NB4 (cell line): Measurements from ENCODE around the gene TBX4.
"Not testable (repeated sequence)": the region's sequence is repeated elsewhere in the genome, so short reads cannot be mapped to it uniquely, and the experiment has no call there.

Source experiments
- DNase-seq: peaks from one replicate; pipeline ENCODE4 v3.0.0; 2010; ENCODE audit warnings: low read depth
- H3K4me3 ChIP-seq: one replicate; pipeline ENCODE4 v1.5.1; 2011; ENCODE audit warnings: mild to moderate bottlenecking, low read depth, low read length, moderate library complexity
- MYC ChIP-seq: IDR thresholded peaks from 2 replicates; pipeline ENCODE4 v1.6.1; 2011; ENCODE audit warnings: low read depth, low read length
- POLR2A ChIP-seq: IDR thresholded peaks from 2 replicates; pipeline ENCODE4 v1.6.1; 2011; ENCODE audit warnings: mild to moderate bottlenecking; ENCODE audit not compliant: insufficient read length; ENCODE audit errors: extremely low read depth
- TF ChIP-seq, protein P1 (sequence below): IDR thresholded peaks from 2 replicates; pipeline ENCODE4 v1.6.1; 2011; ENCODE audit warnings: low read depth, low read length
- TF ChIP-seq, protein P2 (sequence below): IDR thresholded peaks from one replicate; pipeline ENCODE4 v1.5.1; 2012; ENCODE audit warnings: low read depth, low read length

The TBX4 gene

DNA sequence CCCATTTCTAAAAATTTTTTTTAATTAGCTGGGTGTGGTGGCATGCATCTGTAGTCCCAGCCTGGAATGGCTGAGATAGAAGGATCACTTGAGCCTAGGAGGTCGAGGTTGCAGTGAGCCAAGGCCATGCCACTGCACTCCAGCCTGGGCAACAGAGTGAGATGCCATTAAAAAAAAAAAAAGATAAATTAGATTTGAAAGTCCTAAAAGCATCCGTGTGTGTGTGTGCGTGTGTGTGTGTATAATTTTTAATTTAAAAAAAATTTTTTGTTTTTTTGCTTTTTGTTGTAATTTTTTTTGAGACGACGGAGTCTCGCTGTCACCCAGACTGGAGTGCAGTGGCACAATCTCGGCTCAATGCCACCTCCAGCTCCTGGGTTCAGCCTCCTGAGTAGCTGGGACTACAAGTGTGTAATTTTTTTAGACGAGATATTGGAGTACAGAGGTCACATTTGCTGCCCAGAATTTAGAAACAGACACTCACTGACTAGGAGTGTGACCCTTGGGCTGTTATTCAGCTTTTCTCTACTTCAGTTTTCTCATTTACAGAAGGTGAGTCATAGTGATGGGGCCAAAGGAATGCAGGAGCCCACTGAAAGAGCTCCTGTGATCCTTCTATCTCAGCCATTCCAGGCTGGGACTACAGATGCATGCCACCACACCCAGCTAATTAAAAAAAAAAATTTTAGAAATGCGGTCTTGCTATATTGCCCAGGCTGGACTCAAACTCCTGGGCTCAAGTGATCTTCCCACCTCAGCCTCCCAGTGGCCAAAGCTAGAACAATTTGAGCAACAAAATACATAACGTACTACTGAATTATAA is 25.5 kb upstream of the TBX4 start:
- TF ChIP-seq POLR2A (no peak), MYC (no peak)
- TF ChIP-seq, protein P1, sequence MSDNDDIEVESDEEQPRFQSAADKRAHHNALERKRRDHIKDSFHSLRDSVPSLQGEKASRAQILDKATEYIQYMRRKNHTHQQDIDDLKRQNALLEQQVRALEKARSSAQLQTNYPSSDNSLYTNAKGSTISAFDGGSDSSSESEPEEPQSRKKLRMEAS = no peak
- TF ChIP-seq, protein P2, sequence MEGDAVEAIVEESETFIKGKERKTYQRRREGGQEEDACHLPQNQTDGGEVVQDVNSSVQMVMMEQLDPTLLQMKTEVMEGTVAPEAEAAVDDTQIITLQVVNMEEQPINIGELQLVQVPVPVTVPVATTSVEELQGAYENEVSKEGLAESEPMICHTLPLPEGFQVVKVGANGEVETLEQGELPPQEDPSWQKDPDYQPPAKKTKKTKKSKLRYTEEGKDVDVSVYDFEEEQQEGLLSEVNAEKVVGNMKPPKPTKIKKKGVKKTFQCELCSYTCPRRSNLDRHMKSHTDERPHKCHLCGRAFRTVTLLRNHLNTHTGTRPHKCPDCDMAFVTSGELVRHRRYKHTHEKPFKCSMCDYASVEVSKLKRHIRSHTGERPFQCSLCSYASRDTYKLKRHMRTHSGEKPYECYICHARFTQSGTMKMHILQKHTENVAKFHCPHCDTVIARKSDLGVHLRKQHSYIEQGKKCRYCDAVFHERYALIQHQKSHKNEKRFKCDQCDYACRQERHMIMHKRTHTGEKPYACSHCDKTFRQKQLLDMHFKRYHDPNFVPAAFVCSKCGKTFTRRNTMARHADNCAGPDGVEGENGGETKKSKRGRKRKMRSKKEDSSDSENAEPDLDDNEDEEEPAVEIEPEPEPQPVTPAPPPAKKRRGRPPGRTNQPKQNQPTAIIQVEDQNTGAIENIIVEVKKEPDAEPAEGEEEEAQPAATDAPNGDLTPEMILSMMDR = no peak
- DNase-seq = no peak
- H3K4me3 ChIP-seq = no peak overlapping the region

DNA sequence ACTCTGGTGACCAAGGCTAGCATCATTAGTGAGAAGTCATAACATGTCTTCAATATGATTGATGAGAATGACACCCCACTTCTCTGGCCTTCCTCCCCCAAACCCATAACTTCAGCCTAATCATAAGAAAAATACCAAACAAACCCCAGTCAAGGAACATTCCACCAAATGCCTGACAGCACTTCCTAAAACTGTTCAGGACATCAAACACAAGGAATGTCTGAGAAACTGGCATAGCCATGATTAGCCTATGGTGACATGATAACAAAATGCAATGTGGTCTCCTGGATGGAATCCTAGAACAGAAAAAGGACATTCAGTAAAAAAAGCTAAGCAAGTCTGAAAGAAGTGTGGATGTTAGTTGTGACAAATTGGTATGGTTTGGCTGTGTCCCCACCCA is 24.7 kb upstream of the TBX4 start:
- no peak for DNase-seq
- H3K4me3 ChIP-seq = no peak overlapping the region
- TF ChIP-seq, protein P2 = no peak
- TF ChIP-seq POLR2A (no peak), MYC (no peak)
- TF ChIP-seq, protein P1 = no peak

DNA sequence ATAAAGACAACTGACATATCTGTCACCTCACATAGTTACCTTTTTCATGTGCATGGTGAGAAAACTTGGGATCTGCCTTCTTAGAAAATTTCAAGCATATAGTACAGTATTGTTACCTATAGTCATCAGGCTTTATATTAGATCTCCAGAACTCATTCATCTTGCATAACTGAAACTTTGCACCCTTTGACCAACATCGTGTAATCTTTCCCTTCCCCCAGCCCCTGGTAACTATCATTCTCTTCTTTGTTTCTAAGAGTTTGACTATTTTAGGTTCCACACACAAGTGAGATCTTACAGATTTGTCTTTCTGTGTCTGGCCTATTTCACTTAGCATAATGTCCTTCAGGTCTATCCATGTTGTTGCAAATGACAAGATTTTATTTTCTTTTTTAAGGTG is 22.9 kb upstream of the TBX4 start:
- H3K4me3 ChIP-seq = no peak overlapping the region
- no peak for TF ChIP-seq MYC
- TF ChIP-seq, protein P2 = no peak
- TF ChIP-seq POLR2A = no peak
- no peak for DNase-seq

DNA sequence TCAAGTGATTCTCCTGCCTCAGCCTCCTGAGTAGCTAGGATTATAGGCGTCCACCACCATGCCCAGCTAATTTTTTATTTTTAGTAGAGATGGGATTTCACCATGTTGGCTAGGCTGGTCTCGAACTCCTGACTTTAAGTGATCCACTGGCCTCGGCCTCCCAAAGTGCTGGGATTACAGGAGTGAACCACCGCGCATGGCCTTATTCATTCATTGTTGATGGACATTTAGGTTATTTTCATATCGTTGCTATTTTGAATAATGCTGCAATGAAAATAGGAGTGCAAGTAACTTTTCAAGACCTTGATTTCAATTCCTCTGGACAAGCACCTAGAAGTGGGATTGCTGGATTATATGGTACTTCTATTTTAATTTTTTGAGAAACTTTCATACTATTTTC is 22.4 kb upstream of the TBX4 start:
- not testable (repeated sequence) for DNase-seq, H3K4me3 ChIP-seq

DNA sequence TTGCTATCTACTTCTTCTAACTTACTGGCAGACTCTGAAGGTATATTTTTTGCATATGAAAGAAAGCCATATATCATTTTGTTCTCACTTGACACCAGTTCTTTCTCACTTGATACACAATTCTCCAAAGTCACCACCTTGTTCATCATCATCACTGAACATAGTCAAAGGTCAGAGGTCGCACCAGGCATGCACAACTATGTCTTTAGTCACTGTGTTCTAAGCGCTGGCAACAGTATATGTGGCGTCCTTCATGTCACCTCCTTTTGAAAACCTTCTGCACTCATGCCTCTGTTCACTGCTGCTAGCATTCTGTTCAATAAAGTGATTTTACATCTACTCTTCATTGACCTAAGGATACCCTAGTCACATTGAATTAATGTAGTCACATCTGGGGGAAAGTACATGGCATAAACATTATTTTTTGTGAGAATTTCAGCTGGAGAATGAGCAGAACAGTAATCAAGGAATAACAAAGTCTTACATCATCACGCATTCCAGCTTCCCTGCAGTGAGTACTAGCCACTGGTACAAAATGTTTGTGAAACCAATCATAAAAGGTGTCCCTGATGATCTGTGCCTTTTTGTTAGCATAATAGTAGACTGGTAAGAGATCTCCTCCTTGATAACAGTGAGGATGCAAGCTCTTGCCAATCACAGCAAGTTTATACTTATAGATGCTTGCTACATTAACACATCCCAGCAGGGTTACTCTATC is 20.5 kb upstream of the TBX4 start:
- TF ChIP-seq, protein P2 = no peak
- no peak for TF ChIP-seq POLR2A
- no peak for TF ChIP-seq MYC
- TF ChIP-seq, protein P1 = no peak

DNA sequence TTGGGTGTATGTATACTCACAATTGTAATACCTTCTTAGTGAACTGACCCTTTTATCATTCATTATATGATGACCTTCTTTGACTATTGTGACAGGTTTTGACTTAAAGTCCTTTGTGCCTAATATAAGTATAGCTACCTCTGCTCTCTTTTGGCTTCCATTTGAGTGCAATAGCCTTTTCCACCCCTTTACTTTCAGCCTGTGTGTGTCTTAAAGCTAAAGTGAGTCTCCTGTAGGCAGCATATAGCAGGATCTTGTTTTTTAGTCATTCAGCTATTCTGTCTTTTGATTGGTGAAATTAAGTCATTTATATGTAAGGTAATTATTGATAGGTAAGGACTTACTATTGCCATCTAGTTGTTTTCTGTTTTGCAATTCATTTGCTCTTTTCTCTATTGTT is 15.9 kb upstream of the TBX4 start:
- TF ChIP-seq POLR2A (no peak), MYC (no peak)
- TF ChIP-seq, protein P2 = no peak
- TF ChIP-seq, protein P1 = no peak
- no peak for DNase-seq
- H3K4me3 ChIP-seq = no peak overlapping the region

More for the DNA sequence above, 20.5 kb upstream of the TBX4 start:
- H3K4me3 ChIP-seq = no peak overlapping the region
- no peak for DNase-seq
